Measurements from ENCODE around the gene PALM3. TPM values are rescaled to one million over a fixed set of nuclear protein-coding genes. Genes with fewer than 3 reads are reported as not detected.

Gene PALM3
- total and polyA plus RNA-seq, 2 donors (not counting 3 experiments of a cell fraction or from before 2014, with no cell fraction given), result 0.08 to 0.31 TPM

DNA sequence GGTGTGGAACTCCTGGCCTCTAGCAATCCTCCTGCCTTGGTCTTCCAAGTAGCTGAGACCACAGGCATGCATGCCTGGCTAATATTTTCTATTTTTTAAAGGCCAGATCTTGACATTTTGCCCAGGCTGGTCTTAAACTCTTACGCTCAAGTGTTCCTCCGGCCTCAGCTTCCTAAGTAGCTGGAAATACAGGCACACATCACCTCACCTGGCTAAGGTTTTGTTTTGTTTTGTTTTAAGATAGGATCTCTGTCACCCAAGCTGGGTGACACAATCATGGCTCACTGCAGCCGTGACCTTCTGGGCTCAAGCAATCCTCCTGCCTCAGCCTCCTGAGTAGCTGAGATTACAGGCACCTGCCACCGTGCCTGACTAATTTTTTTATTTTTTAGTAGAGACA is 39.4 kb downstream of the PALM3 start:
- dilution Hi-C loops (cut with MboI; ENCODE audit: extremely low pct_ligation_motif_present, low sequenced_read_pairs), result no loop called here
- FAIRE-seq (no peak), DNase-seq (ENCODE audit: low read depth, low spot score) (no peak)
- H3K36me3 ChIP-seq (ENCODE audit: control insufficient read depth in 2 of 2, extremely low read depth in 1 of 2, insufficient read depth in 2 of 2, low read length in 2 of 2), result no peaks in the 10 kb centered on the region
- BruUV-seq (replicated peaks), result no TSS peak
- H3K9me3 ChIP-seq (replicated peaks; ENCODE audit: control insufficient read depth, insufficient read depth, low read length), result no peaks in the 10 kb centered on the region
- H4K20me1 ChIP-seq (replicated peaks; ENCODE audit: control insufficient read depth, extremely low read depth, insufficient read depth, low read length), result no peaks in the 10 kb centered on the region
- intact Hi-C loops (cut with micrococcal nuclease), result no loop called here
- H3K27ac ChIP-seq (ENCODE audit: insufficient read depth, low read depth, low read length), result no peak overlapping the region
- TF ChIP-seq, protein P1, sequence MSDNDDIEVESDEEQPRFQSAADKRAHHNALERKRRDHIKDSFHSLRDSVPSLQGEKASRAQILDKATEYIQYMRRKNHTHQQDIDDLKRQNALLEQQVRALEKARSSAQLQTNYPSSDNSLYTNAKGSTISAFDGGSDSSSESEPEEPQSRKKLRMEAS (IDR thresholded peaks at IDR 0.05; ENCODE audit: insufficient read depth, insufficient read length), result no peak
- TF ChIP-seq FOS (IDR thresholded peaks at IDR 0.05; ENCODE audit: borderline replicate concordance, insufficient read depth, low read length), result no peak
- no peak overlapping the region for H2AFZ ChIP-seq (ENCODE audit: low read depth, low read length)
- no peaks in the 10 kb centered on the region for H3K27me3 ChIP-seq (ENCODE audit: control insufficient read depth in 2 of 2, insufficient read depth in 2 of 2, low read length in 2 of 2)
- ChIA-PET CTCF (interaction anchor here (1.0 to 2.7 kb wide), 7 partner anchors 9 to 119 kb away, joined by 3 to 25 read pairs (median 6); partner anchors contain the start of genes IL27RA and RFX1), POLR2A (no interaction called here)
- H3K4me3 ChIP-seq (replicated peaks in 1 of 3; ENCODE audit: insufficient read depth in 1 of 3, low read depth in 1 of 3, low read length in 3 of 3), result no peak overlapping the region
- H3K4me2 ChIP-seq (ENCODE audit: insufficient read depth, low read length), result no peak overlapping the region
- H3K4me1 ChIP-seq (ENCODE audit: control insufficient read depth, extremely low read depth, insufficient read depth, low read length), result peaks cover 6% of the 10 kb centered on the region
- no peaks in the 10 kb centered on the region for H3K9me1 ChIP-seq (replicated peaks; ENCODE audit: control insufficient read depth, extremely low read depth, insufficient read depth, low read length)
- no peaks in the 10 kb centered on the region for H3K79me2 ChIP-seq (ENCODE audit: control insufficient read depth, insufficient read depth, low read length)
- H3K9ac ChIP-seq (replicated peaks; ENCODE audit: extremely low read depth, insufficient read depth, low read length), result no peak overlapping the region

DNA sequence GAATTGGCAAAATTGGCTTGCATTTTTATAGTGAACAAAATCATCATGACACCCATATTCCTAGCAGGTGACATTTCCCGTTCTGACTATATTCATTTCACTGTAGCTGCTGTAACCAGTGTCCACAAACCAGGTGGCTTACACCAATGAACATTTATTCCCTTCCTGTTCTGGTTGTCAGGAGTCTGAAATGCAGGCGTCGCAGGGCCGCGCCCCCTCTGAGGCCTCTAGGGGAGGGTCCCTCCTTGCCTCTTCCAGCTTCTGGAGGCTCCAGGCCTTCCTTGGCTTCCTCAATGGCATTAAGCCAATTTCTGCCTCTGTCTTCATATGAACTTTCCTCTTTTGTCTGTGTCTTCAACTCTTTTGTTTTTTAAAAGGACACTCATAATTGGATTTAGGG is 40.4 kb downstream of the PALM3 start:
- no TSS peak for BruUV-seq (replicated peaks)
- CTCF ChIA-PET, result interaction anchor here (1.1 to 2.7 kb wide), 5 partner anchors 10 to 118 kb away, joined by 3 to 25 read pairs (median 7); partner anchors contain the start of genes IL27RA and RFX1
- H3K79me2 ChIP-seq (ENCODE audit: control insufficient read depth, insufficient read depth, low read length), result no peaks in the 10 kb centered on the region
- no peaks in the 10 kb centered on the region for H3K9me1 ChIP-seq (replicated peaks; ENCODE audit: control insufficient read depth, extremely low read depth, insufficient read depth, low read length)
- no peaks in the 10 kb centered on the region for H3K9me3 ChIP-seq (replicated peaks; ENCODE audit: control insufficient read depth, insufficient read depth, low read length)
- no peak for DNase-seq (ENCODE audit: low read depth, low spot score)
- H3K27me3 ChIP-seq (ENCODE audit: control insufficient read depth in 2 of 2, insufficient read depth in 2 of 2, low read length in 2 of 2), result no peaks in the 10 kb centered on the region
- intact Hi-C loops (cut with micrococcal nuclease), result no loop called here
- H3K4me2 ChIP-seq (ENCODE audit: insufficient read depth, low read length), result no peak overlapping the region
- H3K27ac ChIP-seq (ENCODE audit: insufficient read depth, low read depth, low read length), result no peak overlapping the region
- no peak overlapping the region for H3K9ac ChIP-seq (replicated peaks; ENCODE audit: extremely low read depth, insufficient read depth, low read length)
- H3K36me3 ChIP-seq (ENCODE audit: control insufficient read depth in 2 of 2, extremely low read depth in 1 of 2, insufficient read depth in 2 of 2, low read length in 2 of 2), result no peaks in the 10 kb centered on the region
- H2AFZ ChIP-seq (ENCODE audit: low read depth, low read length), result no peak overlapping the region
- POLR2A ChIA-PET, result no interaction called here
- H3K4me3 ChIP-seq (replicated peaks in 1 of 3; ENCODE audit: insufficient read depth in 1 of 3, low read depth in 1 of 3, low read length in 3 of 3), result no peak overlapping the region
- no peak for TF ChIP-seq GATA2 (IDR thresholded peaks at IDR 0.05; ENCODE audit: insufficient read depth, insufficient read length, low read depth, low read length)
- TF ChIP-seq FOS (IDR thresholded peaks at IDR 0.05; ENCODE audit: borderline replicate concordance, insufficient read depth, low read length), result no peak
- no peak for TF ChIP-seq POLR2A (IDR thresholded peaks at IDR 0.05; ENCODE audit: low read depth, low read length)
- no peak for TF ChIP-seq POLR2AphosphoS5 (IDR thresholded peaks at IDR 0.05; ENCODE audit: insufficient read depth, low read depth, low read length)
- no peak for TF ChIP-seq JUN (IDR thresholded peaks at IDR 0.05; ENCODE audit: borderline replicate concordance, insufficient read depth, insufficient read length, low read depth)
- no peak for TF ChIP-seq EZH2 (IDR thresholded peaks at IDR 0.05; ENCODE audit: borderline replicate concordance, low read depth, low read length, severe bottlenecking)
- TF ChIP-seq, protein P2, sequence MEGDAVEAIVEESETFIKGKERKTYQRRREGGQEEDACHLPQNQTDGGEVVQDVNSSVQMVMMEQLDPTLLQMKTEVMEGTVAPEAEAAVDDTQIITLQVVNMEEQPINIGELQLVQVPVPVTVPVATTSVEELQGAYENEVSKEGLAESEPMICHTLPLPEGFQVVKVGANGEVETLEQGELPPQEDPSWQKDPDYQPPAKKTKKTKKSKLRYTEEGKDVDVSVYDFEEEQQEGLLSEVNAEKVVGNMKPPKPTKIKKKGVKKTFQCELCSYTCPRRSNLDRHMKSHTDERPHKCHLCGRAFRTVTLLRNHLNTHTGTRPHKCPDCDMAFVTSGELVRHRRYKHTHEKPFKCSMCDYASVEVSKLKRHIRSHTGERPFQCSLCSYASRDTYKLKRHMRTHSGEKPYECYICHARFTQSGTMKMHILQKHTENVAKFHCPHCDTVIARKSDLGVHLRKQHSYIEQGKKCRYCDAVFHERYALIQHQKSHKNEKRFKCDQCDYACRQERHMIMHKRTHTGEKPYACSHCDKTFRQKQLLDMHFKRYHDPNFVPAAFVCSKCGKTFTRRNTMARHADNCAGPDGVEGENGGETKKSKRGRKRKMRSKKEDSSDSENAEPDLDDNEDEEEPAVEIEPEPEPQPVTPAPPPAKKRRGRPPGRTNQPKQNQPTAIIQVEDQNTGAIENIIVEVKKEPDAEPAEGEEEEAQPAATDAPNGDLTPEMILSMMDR (IDR thresholded peaks at IDR 0.05; ENCODE audit: extremely low read depth in 1 of 2, insufficient read depth in 1 of 2, low read depth in 1 of 2, low read length in 2 of 2), result no peak
- TF ChIP-seq, protein P1 (IDR thresholded peaks at IDR 0.05; ENCODE audit: insufficient read depth, insufficient read length), result no peak
- TF ChIP-seq MYC (IDR thresholded peaks at IDR 0.05; ENCODE audit: low read depth, low read length), result no peak
- H3K4me1 ChIP-seq (ENCODE audit: control insufficient read depth, extremely low read depth, insufficient read depth, low read length), result peaks cover 6% of the 10 kb centered on the region
- FAIRE-seq, result no peak
- H4K20me1 ChIP-seq (replicated peaks; ENCODE audit: control insufficient read depth, extremely low read depth, insufficient read depth, low read length), result no peaks in the 10 kb centered on the region
- dilution Hi-C loops (cut with MboI; ENCODE audit: extremely low pct_ligation_motif_present, low sequenced_read_pairs), result no loop called here

Data from endothelial cell of umbilical vein (primary cell).